ENCODE results near the gene USP48. TPM values are rescaled to one million over a fixed set of nuclear protein-coding genes. Genes with fewer than 3 reads are reported as not detected.

USP48 gene
- total and polyA plus RNA-seq, 2 of the 8 experiments (the other 6 are each of a cell fraction or from before 2014, with no cell fraction given) = 12.8 to 83.5 TPM

GRCh38 chr1:21724570-21724969, 58.4 kb downstream of the USP48 start (continued):
- TF ChIP-seq, protein P1, sequence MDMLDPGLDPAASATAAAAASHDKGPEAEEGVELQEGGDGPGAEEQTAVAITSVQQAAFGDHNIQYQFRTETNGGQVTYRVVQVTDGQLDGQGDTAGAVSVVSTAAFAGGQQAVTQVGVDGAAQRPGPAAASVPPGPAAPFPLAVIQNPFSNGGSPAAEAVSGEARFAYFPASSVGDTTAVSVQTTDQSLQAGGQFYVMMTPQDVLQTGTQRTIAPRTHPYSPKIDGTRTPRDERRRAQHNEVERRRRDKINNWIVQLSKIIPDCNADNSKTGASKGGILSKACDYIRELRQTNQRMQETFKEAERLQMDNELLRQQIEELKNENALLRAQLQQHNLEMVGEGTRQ (IDR thresholded peaks at IDR 0.05; ENCODE audit: low read length) = no peak
- TF ChIP-seq SIRT6 (IDR thresholded peaks at IDR 0.05; ENCODE audit: low read length) = no peak
- TF ChIP-seq GTF2F1 (IDR thresholded peaks at IDR 0.05; ENCODE audit: borderline replicate concordance, low read depth, low read length) = no peak
- no peak for TF ChIP-seq PHF8 (conservative IDR thresholded peaks at IDR 0.05; ENCODE audit: low read depth, low read length)
